CD14-positive monocyte (primary cell): ENCODE data around the gene S100A16. TPM values are rescaled to one million over a fixed set of nuclear protein-coding genes. Genes with fewer than 3 reads are reported as not detected.

Experiments used
- DNase-seq, 3 donors: peaks; one replicate each; pipeline ENCODE4 v3.0.0-alpha.2; 2011 to 2022
- H2AFZ ChIP-seq: 2 replicates; pipeline ENCODE4 v1.6.0; 2012; ENCODE audit warnings: mild to moderate bottlenecking, low read depth, low read length, inconsistent platforms; ENCODE audit not compliant: insufficient read depth, poor library complexity, severe bottlenecking
- H3K27ac ChIP-seq, 2 donors: 1 replicate in 1 of 2; 2 replicates in 1 of 2; pipeline ENCODE4 v1.5.1; 2012 to 2013; ENCODE audit warnings: low read length in 2 of 2, control low read depth in 1 of 2, inconsistent platforms in 1 of 2, low read depth in 1 of 2, mild to moderate bottlenecking in 1 of 2
- H3K27me3 ChIP-seq, 2 donors: one replicate each; pipeline versions ENCODE4 v1.6.0 to v1.6.1; 2011 to 2013; ENCODE audit warnings: low read length in 2 of 2; ENCODE audit not compliant: control insufficient read depth in 2 of 2, insufficient read depth in 2 of 2
- H3K36me3 ChIP-seq, 2 donors: replicated peaks in 1 of 2; 1 replicate in 1 of 2; 2 replicates in 1 of 2; pipeline versions ENCODE4 v1.5.1 to v1.6.1; 2012 to 2013; ENCODE audit warnings: low read length in 2 of 2, control low read depth in 1 of 2, inconsistent platforms in 1 of 2, mild to moderate bottlenecking in 1 of 2; ENCODE audit not compliant: insufficient read depth in 2 of 2, control insufficient read depth in 1 of 2
- H3K4me1 ChIP-seq, 2 donors: 1 replicate in 1 of 2; 2 replicates in 1 of 2; pipeline versions ENCODE4 v1.5.1 to v1.6.1; 2012 to 2013; ENCODE audit warnings: low read length in 2 of 2, control low read depth in 1 of 2, inconsistent platforms in 1 of 2, mild to moderate bottlenecking in 1 of 2, moderate library complexity in 1 of 2; ENCODE audit not compliant: insufficient read depth in 2 of 2, control insufficient read depth in 1 of 2
- H3K4me2 ChIP-seq: replicated peaks from 2 replicates; pipeline ENCODE3; 2012; ENCODE audit warnings: low read length, moderate library complexity, mild to moderate bottlenecking; ENCODE audit not compliant: poor library complexity, severe bottlenecking; ENCODE audit errors: extremely low read depth
- H3K4me3 ChIP-seq, 3 experiments: fragments of 200-600 bp in 1 of 3; sonication (generic) in 1 of 3; replicated peaks in 1 of 3; 1 replicate in 2 of 3; 2 replicates in 1 of 3; pipeline ENCODE4 v1.5.1; 2011 to 2013; ENCODE audit warnings: low read length in 3 of 3, mild to moderate bottlenecking in 3 of 3, control low read depth in 2 of 3, low read depth in 2 of 3, inconsistent platforms in 1 of 3, moderate library complexity in 1 of 3
- H3K79me2 ChIP-seq: 2 replicates; pipeline ENCODE4 v1.6.0; 2012; ENCODE audit warnings: mild to moderate bottlenecking, control low read depth, inconsistent platforms, low read length, moderate library complexity; ENCODE audit not compliant: insufficient read depth
- H3K9ac ChIP-seq: 2 replicates; pipeline ENCODE4 v1.6.0; 2017; ENCODE audit warnings: low read length, mild to moderate bottlenecking; ENCODE audit not compliant: insufficient read depth, poor library complexity, severe bottlenecking
- H3K9me3 ChIP-seq, 2 donors: replicated peaks in 1 of 2; 1 replicate in 1 of 2; 2 replicates in 1 of 2; pipeline versions ENCODE4 v1.5.1 to v1.6.1; 2012 to 2013; ENCODE audit warnings: low read length in 2 of 2, control low read depth in 1 of 2; ENCODE audit not compliant: control insufficient read depth in 1 of 2, insufficient read depth in 1 of 2
- H4K20me1 ChIP-seq: 2 replicates; pipeline ENCODE4 v1.6.0; 2012; ENCODE audit warnings: mild to moderate bottlenecking, low read length, control low read depth, moderate library complexity; ENCODE audit not compliant: insufficient read depth
- H3K27ac Mint-ChIP-seq, 7 donors: one replicate each; pipeline ENCODE4 v1.8.0; 2020; ENCODE audit warnings: mild to moderate bottlenecking in 7 of 7, mixed read lengths in 7 of 7, moderate library complexity in 6 of 7, inconsistent platforms in 2 of 7
- H3K27me3 Mint-ChIP-seq, 3 donors: one replicate each; pipeline ENCODE4 v1.8.0; 2021 to 2022; ENCODE audit warnings: low read depth in 3 of 3, mild to moderate bottlenecking in 3 of 3, mixed read lengths in 3 of 3, moderate library complexity in 3 of 3, inconsistent platforms in 1 of 3
- H3K36me3 Mint-ChIP-seq, 2 donors: one replicate each; pipeline ENCODE4 v1.8.0; 2020; ENCODE audit warnings: mixed read lengths in 2 of 2, inconsistent platforms in 1 of 2, mild to moderate bottlenecking in 1 of 2
- H3K4me1 Mint-ChIP-seq: one replicate; pipeline ENCODE4 v1.8.0; 2020; ENCODE audit warnings: mild to moderate bottlenecking, mixed read lengths
- H3K4me3 Mint-ChIP-seq, 2 donors: one replicate each; pipeline ENCODE4 v1.8.0; 2020; ENCODE audit warnings: mild to moderate bottlenecking in 2 of 2, mixed read lengths in 2 of 2, moderate library complexity in 1 of 2
- H3K9me3 Mint-ChIP-seq, 7 donors: one replicate each; pipeline ENCODE4 v1.8.0; 2020 to 2022; ENCODE audit warnings: mixed read lengths in 7 of 7, mild to moderate bottlenecking in 6 of 7, moderate library complexity in 6 of 7, inconsistent platforms in 2 of 7
- WGBS: methylation state at CpG from one replicate; pipeline ENCODE4 v1.1.5; 2013; ENCODE audit warnings: missing lambda C conversion rate; ENCODE audit not compliant: insufficient coverage; 5-methylcytosine and 5-hydroxymethylcytosine counted together
- intact Hi-C, 2 donors: fragments of 100-400 bp; cut with micrococcal nuclease; formaldehyde crosslinking; loops; one replicate each; pipeline versions ENCODE4 v1.15.0 to v1.15.1; 2023
- polyA plus RNA-seq, 3 donors: library from polyadenylated mRNA; depleted of rRNA in 1 of 3; unstranded in 2 of 3; stranded (reverse) in 1 of 3; fragments of 300-500 nt in 2 of 3; fragments of >200 nt in 1 of 3; fragmentation: Illumina TruSeq in 2 of 3; gene quantifications; 1 replicate in 2 of 3; 2 replicates in 1 of 3; pipeline ENCODE4 v1.2.3, GENCODE V29; 2012 to 2021
- TF ChIP-seq, protein P1 (sequence below): fragments of 200-600 bp; IDR thresholded peaks from one replicate; pipeline ENCODE4 v1.8.0; 2022; ENCODE audit warnings: antibody characterized with exemption, mild to moderate bottlenecking

The S100A16 gene
- polyA plus RNA-seq, 3 donors, result not detected

DNA sequence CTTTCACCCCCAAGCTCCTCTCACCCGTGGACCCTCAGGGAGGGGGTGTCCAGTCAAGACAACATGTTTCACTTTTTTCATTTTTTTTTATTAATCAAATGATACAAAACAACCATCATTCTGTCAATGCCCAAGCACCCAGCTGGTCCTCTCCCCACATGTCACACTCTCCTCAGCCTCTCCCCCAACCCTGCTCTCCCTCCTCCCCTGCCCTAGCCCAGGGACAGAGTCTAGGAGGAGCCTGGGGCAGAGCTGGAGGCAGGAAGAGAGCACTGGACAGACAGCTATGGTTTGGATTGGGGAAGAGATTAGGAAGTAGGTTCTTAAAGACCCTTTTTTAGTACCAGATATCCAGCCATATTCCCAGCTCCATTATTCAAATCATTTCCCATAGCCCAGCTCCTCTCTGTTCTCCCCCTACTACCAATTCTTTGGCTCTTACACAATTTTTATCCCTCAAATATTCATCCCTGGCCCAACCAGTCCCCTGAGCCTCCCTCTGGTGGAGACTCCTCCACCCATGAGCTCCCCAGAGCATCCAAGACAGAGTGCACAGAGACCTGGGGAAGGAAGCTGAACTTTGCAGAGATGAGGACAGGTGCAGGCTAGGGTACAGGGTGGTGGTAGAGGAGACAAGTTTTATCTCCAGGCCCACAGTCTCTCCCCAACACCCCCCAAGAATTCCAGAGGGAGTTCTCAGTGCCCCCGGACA lies 1.4 kb upstream of the S100A16 start:
- Histone ChIP-seq H3K36me3 (no peaks in the 10 kb centered on the region), H3K79me2 (no peaks in the 10 kb centered on the region), H3K4me3 (no peak overlapping the region), H3K9ac (no peak overlapping the region), H3K9me3 (peaks cover 0 to under 1% of the 10 kb centered on the region in 2 donors), H3K4me1 (peaks cover 35 to 46% of the 10 kb centered on the region in 2 donors), H3K27ac (no peak overlapping the region), H3K27me3 (no peaks in the 10 kb centered on the region), H4K20me1 (no peaks in the 10 kb centered on the region), H3K4me2 (no peak overlapping the region), H2AFZ (no peak overlapping the region)
- H3K9me3 Mint-ChIP-seq, result peaks cover 0 to 2% (median 0%) of the 10 kb centered on the region in 7 donors
- H3K27ac Mint-ChIP-seq, result no peak overlapping the region
- H3K27me3 Mint-ChIP-seq, result peaks cover under 1 to 2% (median 2%) of the 10 kb centered on the region in 3 donors
- H3K4me3 Mint-ChIP-seq, result no peak overlapping the region
- TF ChIP-seq, protein P1, sequence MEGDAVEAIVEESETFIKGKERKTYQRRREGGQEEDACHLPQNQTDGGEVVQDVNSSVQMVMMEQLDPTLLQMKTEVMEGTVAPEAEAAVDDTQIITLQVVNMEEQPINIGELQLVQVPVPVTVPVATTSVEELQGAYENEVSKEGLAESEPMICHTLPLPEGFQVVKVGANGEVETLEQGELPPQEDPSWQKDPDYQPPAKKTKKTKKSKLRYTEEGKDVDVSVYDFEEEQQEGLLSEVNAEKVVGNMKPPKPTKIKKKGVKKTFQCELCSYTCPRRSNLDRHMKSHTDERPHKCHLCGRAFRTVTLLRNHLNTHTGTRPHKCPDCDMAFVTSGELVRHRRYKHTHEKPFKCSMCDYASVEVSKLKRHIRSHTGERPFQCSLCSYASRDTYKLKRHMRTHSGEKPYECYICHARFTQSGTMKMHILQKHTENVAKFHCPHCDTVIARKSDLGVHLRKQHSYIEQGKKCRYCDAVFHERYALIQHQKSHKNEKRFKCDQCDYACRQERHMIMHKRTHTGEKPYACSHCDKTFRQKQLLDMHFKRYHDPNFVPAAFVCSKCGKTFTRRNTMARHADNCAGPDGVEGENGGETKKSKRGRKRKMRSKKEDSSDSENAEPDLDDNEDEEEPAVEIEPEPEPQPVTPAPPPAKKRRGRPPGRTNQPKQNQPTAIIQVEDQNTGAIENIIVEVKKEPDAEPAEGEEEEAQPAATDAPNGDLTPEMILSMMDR, result no peak
- 100% methylated on average over 1 of the region's 2 CpGs for WGBS
- H3K36me3 Mint-ChIP-seq, result no peaks in the 10 kb centered on the region
- intact Hi-C loops, result no loop called here
- DNase-seq, result no peak
- H3K4me1 Mint-ChIP-seq, result peaks cover 39% of the 10 kb centered on the region

DNA sequence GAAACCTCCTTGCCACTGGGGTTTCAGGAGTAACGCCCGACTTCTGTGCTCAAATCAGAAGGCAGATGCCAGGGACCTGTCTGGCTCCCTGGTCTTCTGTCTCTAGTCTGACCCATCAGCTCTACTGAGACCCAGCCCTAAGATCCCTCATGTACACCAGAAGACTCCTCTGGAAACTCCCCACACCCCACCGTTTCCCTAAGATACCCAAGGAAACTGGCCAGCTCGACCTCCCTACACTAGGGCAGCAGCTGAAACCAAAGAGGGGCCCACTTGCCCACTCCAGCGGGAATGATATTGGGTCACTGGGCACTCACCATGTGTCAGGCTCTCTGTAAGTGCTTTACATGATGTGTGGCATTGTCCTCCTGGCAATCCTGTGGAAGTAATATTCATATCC lies 469 bp upstream of the S100A16 start:
- Mint-ChIP-seq H3K27ac (no peak overlapping the region), H3K9me3 (peaks cover 0 to 2% (median 0%) of the 10 kb centered on the region in 7 donors), H3K27me3 (peaks cover 2% of the 10 kb centered on the region in 3 donors), H3K4me1 (peaks cover 41% of the 10 kb centered on the region), H3K4me3 (no peak overlapping the region), H3K36me3 (no peaks in the 10 kb centered on the region)
- Histone ChIP-seq H3K4me3 (no peak overlapping the region), H4K20me1 (no peaks in the 10 kb centered on the region), H3K27ac (no peak overlapping the region), H3K9ac (no peak overlapping the region), H3K27me3 (no peaks in the 10 kb centered on the region), H2AFZ (no peak overlapping the region), H3K4me2 (no peak overlapping the region), H3K9me3 (no peaks in the 10 kb centered on the region), H3K4me1 (peaks cover 35 to 48% of the 10 kb centered on the region in 2 donors), H3K36me3 (no peaks in the 10 kb centered on the region), H3K79me2 (no peaks in the 10 kb centered on the region)
- 92% methylated on average over 4 of the region's 5 CpGs for WGBS
- DNase-seq, result no peak
- intact Hi-C loops, result no loop called here
- TF ChIP-seq, protein P1, result no peak
